ENCODE measurements around the gene PGAP2.
A peak's percentile ranks its signal among the peaks of the same experiment; 100 is the strongest.

PGAP2 gene

DNA sequence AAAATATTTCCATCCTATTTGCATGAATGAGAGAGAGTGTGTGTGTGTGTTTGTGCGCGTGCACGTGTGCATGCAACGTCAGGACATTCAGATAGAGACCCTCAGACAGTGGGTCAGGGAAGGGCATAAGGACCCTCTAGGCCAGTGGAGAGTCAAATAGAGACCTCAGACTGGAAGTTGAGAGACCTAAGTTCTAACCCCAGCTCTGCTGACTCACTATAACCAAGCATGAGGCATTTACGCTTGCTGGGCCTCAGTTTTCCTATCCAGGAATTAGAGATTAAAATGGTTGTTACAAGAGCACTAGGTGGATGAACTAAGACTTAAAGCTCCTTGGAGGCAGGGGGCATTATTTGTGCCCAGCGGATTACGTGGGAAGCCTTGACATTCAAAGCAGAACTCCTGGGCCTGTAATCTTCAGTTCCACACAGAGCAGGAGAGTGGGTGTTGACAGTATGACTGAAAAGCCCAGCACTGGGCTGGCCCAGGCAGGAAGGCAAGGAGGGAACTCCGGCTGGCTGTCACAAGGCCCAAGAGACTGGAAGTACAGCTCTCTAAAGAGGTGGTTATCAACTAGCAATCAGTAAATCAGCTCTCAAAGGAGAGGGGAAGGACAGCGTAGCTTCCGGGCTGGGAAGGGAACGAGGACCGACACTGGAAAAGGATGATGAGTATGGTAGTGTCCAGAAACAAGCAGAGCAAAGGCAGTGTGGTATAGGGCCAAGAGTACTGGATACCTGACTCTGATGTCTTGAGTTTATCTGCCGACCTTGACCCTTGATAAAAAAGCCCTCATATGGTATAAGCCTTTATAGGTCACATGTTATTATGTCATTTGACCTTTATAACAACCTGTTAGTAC, 23.2 kb downstream of the PGAP2 start:
- FAIRE-seq (no peak), DNase-seq (ENCODE audit: insufficient read length, low spot score) (no peak)

DNA sequence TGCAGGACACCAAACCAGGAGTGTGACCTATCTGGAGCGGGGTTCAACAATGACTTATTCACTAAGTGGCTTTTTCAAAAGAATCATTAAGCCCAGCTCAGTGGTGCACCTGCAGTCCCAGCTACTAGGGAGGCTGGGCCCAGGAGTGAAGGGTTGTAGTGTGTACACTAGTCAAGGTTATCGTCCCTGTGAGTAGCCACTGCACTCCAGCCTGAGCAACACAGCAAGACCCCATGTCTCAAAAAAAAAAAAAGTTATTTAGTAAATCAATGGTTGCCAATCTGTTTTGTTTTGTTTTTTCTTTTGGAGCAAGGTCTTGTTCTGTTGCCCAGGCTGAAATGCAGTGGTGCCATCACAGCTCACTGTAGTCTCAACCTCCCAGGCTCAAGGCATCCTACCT, 24.5 kb downstream of the PGAP2 start:
- DNase-seq (ENCODE audit: insufficient read length, low spot score): no peak
- FAIRE-seq: no peak

DNA sequence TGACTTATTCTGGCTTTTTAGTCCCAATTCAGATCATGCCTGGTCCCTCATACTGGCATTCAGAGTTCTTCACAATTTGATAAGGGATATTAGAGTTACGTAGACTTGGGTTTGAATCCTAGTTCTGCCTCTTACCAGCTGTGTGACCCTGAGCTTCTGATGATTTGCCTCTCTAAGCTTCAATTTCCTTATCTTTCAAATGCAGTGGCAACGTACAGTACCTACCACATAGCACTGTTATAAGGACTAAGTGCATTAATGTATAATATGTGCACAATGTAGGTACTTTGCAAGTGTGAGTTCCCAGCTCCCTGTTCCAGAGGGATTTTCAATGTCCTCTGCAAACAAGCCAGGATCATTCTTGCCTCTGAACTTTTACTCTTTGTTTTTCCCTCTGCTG, 25.1 kb downstream of the PGAP2 start:
- no peak for DNase-seq (ENCODE audit: insufficient read length, low spot score)
- FAIRE-seq: peak; percentile 73

DNA sequence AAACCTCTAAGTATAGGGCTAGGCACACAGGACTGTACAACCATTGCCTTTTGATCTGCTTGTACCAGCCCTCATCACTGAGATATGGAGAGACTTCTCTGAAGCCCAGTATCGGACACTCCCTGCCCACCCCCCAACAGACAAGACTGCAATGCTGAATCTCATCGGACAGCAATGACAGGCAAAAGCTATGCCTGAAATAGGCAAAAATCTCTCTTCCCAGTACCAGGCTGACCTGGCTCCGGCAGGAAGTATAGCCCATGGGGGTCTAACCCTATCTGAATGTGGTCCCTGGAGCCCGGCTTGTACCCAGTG, 25.9 kb downstream of the PGAP2 start:
- no peak for FAIRE-seq
- no peak for DNase-seq (ENCODE audit: insufficient read length, low spot score)

DNA sequence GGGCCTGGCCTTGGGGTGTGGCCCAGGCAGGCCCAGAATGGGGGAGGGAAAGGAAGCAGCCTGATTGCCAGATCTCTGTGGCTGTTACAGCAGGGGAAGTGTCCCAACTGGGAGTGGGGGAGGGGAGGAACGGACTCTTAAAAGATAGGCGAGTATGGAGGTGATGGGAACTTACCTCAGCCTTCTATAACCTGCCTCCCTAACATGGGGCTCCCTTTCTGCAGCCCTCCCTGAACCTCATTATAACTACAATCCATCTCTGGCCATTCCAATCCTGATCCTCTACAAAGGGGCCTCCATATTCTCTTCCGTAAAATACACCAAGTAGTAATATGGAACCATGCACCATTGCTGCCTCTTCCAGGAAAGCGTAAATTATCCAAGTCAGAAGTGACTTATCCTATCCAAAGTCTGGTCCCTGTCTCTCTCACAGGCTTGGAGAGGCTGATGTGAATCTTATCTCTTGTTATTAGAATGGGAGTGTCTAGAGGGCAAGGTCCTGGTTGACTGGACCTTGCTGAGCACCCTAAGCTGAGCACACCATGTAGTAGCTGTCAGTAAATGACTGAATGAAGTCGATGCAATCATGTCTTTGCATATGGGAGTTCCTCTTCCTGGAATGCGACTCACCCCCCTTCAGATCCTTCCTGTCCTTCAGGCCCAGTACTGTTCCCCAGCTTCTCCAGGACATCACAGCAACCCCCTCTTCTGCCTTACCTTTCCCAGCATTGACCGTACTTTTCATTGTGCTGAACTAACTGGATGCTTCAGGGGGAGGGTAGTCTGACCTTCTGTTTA, 26.5 kb downstream of the PGAP2 start:
- no peak for FAIRE-seq
- DNase-seq (ENCODE audit: insufficient read length, low spot score): no peak

DNA sequence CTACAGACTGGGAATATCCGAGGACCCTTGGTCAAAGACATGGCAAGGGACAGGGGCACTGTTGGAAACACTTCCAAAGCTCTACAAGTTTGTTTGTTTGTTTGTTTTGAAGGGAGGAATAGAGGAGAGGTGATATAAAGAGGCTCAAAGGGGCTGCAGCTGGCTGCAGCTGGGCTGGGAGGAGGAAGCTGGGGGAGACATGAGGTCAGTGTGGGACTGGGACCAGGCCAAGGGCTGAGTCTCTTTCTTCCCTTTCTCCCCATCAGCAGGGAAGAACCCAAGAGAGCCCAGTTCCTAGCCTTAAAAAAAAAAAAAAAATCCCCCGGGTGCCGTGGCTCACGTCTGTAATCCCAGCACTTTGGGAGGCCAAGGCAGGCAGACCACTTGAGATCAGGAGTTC, 27.4 kb downstream of the PGAP2 start:
- FAIRE-seq (no peak), DNase-seq (ENCODE audit: insufficient read length, low spot score) (no peak)

DNA sequence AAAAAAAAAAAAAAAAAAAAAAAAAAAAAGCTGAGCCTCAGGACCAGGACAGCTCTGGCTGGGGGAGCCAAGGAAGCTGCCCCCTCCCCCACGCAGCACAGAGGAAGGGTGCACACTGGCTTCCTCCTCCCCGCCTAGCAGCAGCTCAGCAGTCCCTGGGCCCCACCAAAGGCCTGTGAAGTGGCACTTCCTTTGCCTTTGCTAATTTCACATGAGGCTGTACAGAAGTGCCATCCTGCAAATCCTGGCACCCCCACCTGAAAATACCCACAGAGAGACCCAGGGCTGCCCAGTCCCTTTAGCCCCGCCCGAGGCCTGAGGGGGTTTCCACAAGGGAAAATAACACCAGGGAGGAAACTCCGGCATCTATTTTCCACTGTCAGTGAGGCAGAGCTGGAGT, 28.5 kb downstream of the PGAP2 start:
- no peak for FAIRE-seq
- DNase-seq (ENCODE audit: insufficient read length, low spot score): no peak

DNA sequence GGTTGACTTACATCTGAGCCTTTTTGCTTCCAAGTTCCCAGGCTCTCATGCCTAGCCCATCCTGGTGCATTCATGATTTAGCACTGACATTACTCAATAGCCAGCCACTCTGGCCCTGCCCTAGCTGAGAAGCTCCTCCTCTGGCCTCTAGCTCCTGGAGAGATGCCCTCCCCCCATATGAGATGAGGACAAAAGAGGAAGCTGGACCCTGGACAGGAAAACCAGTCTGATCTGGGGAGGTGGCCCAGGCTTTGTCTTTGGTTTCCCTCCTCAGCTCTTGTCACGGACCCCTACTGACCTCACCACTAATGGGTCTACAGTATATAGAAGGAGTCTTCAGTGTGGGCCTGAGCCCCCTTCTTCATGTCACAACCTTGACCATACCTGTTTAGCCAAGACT, 29.4 kb downstream of the PGAP2 start:
- no peak for DNase-seq (ENCODE audit: insufficient read length, low spot score)

DNA sequence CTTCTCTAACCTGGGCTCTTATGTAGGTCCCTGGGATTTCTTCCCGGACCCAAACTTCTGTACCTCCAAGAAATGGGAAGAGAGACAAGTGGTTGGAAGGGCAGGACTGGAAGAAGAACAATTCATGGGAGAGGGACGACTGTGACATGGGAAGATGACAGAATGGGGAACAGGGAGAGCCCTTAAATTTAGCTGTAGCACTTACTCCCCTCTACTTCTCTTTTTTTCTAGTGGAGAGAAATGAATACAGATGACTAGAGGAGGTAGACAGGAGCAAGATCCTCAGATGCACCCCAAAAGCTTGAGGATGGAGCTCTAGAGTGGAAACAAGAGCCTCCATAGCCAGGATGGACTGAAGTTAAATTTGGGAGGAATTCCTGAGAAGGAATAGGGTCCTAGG, 30.1 kb downstream of the PGAP2 start:
- no peak for DNase-seq (ENCODE audit: insufficient read length, low spot score)
- no peak for FAIRE-seq

More for the DNA sequence above, 29.4 kb downstream of the PGAP2 start:
- peak; percentile 68 for FAIRE-seq

DNA sequence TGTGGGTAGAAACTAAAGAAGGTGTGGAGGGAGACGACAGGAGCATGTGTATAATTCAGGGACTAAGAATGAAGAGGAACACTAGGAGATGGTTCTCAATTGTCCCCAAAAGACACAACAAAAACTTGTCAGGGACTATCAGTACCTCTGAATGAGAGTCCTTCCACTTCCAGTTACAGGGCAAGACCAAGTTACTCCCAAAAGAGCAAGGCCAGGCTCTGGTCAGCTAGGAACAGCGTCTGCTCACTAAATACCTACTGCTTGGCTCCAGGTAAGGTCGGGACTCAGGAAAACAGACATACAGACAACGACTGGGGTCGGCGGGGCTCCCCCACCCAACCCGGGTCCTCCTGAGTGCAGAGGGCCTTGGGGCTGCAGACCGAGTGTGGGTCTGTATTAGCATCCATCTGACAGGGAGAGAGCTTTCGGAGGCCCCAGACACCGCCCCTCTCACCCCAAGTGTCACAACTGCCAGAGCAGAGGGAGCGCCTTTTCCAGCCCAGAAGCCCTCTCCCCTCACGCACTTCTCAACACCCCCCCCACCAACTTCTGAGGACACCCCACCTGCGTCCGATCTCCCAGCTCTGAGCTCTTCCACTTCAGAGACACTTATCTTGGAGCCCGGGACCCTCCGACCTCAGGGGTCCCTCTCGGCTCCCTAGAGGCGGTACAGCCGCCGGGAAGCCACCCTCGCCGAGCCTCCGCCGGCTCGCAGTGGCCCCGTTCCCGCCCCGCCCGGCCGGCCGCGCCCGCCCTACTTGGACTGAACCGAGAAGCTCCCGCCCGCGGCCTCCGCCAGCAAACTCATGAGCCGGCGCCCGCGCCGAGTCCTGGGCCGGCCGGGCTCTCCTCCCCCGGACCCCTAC, 31.9 kb downstream of the PGAP2 start:
- FAIRE-seq (no peak), DNase-seq (ENCODE audit: insufficient read length, low spot score) (no peak)

DNA sequence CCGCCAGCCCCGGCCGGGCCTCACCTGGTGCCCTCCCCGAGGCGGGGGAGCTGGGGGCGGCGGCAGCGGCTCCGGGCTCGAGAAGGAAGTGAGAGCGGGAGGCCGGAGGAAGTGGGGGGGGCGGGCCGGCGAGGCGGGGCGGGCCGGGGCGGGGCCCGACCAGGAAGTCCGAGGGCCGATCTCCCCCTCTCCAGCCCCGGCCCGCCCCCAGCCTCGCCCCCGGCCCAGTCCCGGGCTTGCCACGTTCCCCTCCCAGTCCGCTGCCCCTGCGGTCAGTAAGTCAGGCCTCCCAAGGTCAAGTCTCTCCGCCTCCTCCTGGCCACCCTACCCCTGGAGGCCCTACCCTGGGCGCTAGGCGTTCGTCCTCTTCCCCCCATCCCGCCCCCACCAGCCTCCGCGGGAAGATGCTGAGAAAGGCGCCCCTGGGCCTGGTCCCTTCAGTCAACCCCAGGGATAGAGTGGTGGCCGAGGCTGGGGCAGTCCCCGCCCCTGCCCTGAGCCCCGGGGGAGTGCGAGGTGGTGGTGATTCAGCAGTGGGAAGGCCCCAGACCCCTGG, 32.6 kb downstream of the PGAP2 start, which contains the start of gene RHOG:
TSS of gene RHOG (minus strand) at position 90 of the 556 bp plus-strand sequence. CDS start 12,821 bp downstream, outside the sequence.
- DNase-seq (ENCODE audit: insufficient read length, low spot score) (peak; percentile 71), FAIRE-seq (no peak)

DNA sequence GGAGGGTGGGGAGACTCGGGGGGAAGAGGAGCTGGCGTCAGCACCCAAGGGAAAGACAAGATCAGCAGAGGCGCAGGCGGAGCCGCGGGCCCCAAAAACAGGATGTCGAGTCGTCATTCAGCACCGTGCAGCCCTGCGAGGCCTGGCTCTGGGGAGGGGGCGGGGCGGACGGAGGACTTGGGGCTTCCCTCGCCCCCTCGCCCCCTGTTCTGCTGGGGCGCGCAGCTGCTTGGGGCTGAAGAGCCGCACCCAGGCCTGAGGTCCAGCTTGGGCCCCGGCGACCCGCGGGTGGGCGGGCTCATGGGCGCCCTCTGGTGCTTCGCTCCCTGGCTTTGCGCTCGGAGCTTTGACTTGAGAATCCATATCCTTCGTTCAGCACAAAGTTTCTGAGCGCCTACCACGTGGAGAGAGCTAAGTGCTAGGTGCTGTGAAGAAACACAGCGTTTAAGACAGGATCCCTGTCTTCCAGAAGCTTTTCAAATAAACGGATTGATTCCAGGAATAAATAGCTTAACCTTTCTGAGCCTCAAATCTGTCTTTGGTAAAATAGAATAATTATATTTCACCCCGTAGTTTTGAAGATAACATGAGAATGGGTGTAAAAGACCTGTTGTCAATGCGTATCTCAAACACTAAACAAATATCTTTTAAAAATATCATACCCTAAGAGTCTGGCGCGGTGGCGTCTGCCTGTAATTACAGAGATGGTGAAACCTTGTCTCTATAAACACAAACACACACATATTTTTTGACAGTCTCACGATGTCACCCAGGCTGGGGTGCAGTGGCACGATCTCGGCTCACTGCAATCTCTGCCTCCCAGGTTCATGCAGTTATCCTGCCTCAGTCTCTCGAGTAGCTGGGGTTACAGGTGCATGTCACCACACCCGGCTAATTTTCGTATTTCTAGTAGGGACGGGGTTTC, 33.3 kb downstream of the PGAP2 start:
- FAIRE-seq: peak; percentile 88
- DNase-seq (ENCODE audit: insufficient read length, low spot score): peak; percentile 44

DNA sequence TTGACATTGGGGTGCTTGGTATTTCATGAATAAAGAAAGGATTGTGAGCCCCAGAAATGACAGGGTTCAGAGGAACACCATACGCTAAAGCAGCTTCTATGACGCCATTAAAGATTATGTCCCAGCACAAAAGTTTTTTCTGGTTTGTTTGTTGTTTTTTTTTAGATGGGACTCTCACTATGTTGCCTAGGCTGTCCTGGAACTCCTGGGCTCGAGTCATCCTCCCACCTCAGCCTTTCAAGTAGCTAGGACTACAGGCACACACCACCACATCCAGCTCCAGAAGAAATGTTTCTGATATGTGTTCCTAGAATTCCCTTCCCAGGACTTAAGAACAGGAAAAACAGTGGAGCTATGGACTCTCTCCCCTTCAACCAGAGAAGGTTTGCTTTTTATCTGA, 35.0 kb downstream of the PGAP2 start:
- DNase-seq (ENCODE audit: insufficient read length, low spot score): no peak
- no peak for FAIRE-seq

DNA sequence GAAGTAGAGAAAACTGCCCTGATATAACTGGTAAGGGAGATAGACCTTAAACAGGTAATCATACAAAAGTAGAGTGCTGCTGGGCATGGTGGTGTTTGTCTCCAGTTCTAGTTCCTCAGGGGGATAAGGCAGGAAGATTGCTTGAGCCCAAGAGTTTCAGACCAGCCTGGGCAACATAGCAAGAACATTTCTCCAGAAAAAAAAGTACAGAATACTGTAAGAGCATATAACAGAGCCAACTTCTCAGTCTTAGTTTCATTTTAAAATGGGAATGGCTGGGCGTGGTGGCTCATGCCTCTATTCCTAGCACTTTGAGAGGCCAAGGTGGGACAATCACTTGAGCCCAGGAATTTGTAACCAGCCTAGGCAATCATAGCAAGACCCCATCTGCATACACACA, 36.9 kb downstream of the PGAP2 start:
- FAIRE-seq: no peak
- no peak for DNase-seq (ENCODE audit: insufficient read length, low spot score)

DNA sequence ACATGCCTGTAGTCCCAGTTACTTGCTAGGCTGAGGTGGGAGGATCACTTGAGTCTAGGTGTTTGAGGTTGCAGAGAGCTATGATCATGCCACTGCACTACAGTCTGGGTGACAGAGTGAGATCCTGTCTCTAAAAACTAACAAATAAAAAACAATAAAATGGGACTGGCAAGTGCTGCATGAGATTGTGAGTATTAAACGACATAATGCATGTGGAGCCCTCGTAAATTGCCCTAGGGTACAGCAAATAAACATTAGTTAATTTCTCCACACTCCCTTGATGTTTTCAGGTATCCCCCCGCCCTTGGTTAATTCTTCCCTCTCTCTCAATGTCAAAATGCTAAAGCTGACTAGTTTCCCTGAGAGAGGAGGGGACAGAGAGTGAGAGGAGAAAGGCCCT, 37.3 kb downstream of the PGAP2 start:
- DNase-seq (ENCODE audit: insufficient read length, low spot score) (no peak), FAIRE-seq (no peak)

DNA sequence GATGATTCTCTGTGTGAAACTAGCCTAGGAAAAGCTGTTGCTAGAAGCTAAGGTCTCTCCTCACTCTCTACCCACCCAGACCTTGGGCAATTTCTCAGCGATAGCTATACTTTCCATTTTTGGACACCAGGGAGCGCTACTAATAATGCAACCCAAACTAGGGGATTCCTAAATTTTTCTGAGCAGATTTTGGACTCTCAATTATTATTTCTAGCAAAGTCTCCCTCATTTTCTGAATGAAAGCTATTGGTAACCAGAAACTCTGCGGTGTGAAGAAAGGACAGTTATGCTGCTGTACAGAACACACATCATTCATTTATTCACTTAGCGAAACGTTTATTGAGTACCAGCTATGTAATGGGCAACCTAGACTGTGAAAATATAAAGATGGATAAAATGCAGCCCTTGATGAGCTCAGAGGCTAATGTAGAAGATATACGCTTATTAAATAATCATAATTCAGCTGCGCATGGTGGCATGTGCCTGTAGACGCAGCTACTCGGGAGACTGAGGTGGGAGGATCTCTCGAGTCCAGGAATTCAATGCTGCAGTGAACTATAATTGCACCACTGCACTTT, 41.0 kb downstream of the PGAP2 start:
- DNase-seq (ENCODE audit: insufficient read length, low spot score) (no peak), FAIRE-seq (peak; percentile 96)

DNA sequence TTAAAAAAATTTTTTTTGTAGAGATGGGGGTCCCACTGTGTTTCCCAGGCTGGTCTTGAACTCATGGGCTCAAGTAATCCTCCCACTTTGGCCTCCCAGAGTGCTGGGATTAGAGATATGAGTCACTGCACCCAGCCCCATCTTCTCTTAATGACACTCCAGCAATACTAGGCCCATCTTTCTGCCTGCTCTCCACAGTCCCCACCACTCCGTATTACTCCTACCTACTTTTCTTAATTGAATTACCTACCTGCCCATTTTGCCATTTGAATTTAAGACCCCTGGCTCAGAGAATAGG, 45.1 kb downstream of the PGAP2 start:
- DNase-seq (ENCODE audit: insufficient read length, low spot score): no peak
- no peak for FAIRE-seq

DNA sequence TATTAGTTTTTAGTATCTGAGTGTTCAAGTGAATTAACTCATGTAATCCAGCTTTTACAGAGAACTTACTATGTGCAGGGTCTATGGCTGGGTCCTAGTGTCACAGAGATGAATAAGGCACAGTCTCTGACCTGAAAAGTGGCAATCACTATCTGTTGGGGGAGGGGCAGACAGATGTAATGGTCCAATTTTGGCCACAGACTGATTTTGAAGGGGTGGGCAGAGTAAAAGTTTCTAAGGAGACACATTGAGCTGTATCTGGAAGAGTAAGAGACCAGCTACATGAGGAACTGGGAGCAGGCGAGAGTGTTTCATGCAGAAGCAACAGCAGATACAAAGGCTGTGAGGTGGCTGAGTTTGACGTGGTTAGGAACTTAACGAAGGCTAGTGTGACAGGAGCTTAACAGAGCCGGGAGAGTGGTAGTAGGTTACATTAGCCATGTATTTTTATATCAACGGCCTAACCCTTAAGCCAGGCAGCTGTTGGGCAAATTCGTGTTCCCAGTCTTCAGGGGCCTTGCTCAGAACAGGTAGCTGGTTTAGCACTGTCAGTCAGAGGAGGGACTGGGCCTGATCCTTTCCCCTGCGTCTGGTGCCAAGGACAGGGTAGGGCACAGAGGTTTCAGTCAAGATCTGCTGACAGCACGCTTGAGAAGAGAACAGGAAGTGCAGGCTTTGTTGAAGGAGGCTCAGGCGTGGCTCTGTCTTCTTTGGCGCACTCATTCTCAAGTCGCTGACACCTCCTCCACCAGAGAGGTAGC, 45.7 kb downstream of the PGAP2 start:
- peak; percentile 98 for FAIRE-seq
- DNase-seq (ENCODE audit: insufficient read length, low spot score): no peak

DNA sequence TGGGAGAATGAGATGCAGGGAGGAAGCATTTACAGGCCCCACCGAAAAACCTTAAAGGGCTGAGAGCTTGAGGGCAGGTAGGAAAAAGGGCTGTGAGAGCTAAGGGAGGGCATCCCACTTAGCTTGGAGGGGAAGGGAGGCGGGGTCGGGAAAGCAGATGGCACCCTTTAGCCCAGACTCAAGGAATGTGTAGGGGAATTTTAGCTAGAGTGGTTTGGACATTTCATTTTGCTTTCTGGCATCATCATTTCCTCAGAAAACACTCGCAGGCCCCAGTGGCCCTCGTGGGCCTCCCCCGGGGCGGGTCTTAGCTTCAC, 46.3 kb downstream of the PGAP2 start:
- FAIRE-seq: no peak

More for the DNA sequence above, 46.3 kb downstream of the PGAP2 start:
- DNase-seq (ENCODE audit: insufficient read length, low spot score): no peak
